CD14-positive monocyte (primary cell): ENCODE data around the gene CAPNS2. TPM values are rescaled to one million over a fixed set of nuclear protein-coding genes. Genes with fewer than 3 reads are reported as not detected.

Source experiments
- DNase-seq, 3 donors: peaks; one replicate each; pipeline ENCODE4 v3.0.0-alpha.2; 2011 to 2022
- H2AFZ ChIP-seq: 2 replicates; pipeline ENCODE4 v1.6.0; 2012; ENCODE audit warnings: mild to moderate bottlenecking, low read depth, low read length, inconsistent platforms; ENCODE audit not compliant: insufficient read depth, poor library complexity, severe bottlenecking
- H3K27ac ChIP-seq, 2 donors: 1 replicate in 1 of 2; 2 replicates in 1 of 2; pipeline ENCODE4 v1.5.1; 2012 to 2013; ENCODE audit warnings: low read length in 2 of 2, control low read depth in 1 of 2, inconsistent platforms in 1 of 2, low read depth in 1 of 2, mild to moderate bottlenecking in 1 of 2
- H3K27me3 ChIP-seq, 2 donors: one replicate each; pipeline versions ENCODE4 v1.6.0 to v1.6.1; 2011 to 2013; ENCODE audit warnings: low read length in 2 of 2; ENCODE audit not compliant: control insufficient read depth in 2 of 2, insufficient read depth in 2 of 2
- H3K36me3 ChIP-seq, 2 donors: replicated peaks in 1 of 2; 1 replicate in 1 of 2; 2 replicates in 1 of 2; pipeline versions ENCODE4 v1.5.1 to v1.6.1; 2012 to 2013; ENCODE audit warnings: low read length in 2 of 2, control low read depth in 1 of 2, inconsistent platforms in 1 of 2, mild to moderate bottlenecking in 1 of 2; ENCODE audit not compliant: insufficient read depth in 2 of 2, control insufficient read depth in 1 of 2
- H3K4me1 ChIP-seq, 2 donors: 1 replicate in 1 of 2; 2 replicates in 1 of 2; pipeline versions ENCODE4 v1.5.1 to v1.6.1; 2012 to 2013; ENCODE audit warnings: low read length in 2 of 2, control low read depth in 1 of 2, inconsistent platforms in 1 of 2, mild to moderate bottlenecking in 1 of 2, moderate library complexity in 1 of 2; ENCODE audit not compliant: insufficient read depth in 2 of 2, control insufficient read depth in 1 of 2
- H3K4me2 ChIP-seq: replicated peaks from 2 replicates; pipeline ENCODE3; 2012; ENCODE audit warnings: low read length, moderate library complexity, mild to moderate bottlenecking; ENCODE audit not compliant: poor library complexity, severe bottlenecking; ENCODE audit errors: extremely low read depth
- H3K4me3 ChIP-seq, 3 experiments: fragments of 200-600 bp in 1 of 3; sonication (generic) in 1 of 3; replicated peaks in 1 of 3; 1 replicate in 2 of 3; 2 replicates in 1 of 3; pipeline ENCODE4 v1.5.1; 2011 to 2013; ENCODE audit warnings: low read length in 3 of 3, mild to moderate bottlenecking in 3 of 3, control low read depth in 2 of 3, low read depth in 2 of 3, inconsistent platforms in 1 of 3, moderate library complexity in 1 of 3
- H3K79me2 ChIP-seq: 2 replicates; pipeline ENCODE4 v1.6.0; 2012; ENCODE audit warnings: mild to moderate bottlenecking, control low read depth, inconsistent platforms, low read length, moderate library complexity; ENCODE audit not compliant: insufficient read depth
- H3K9ac ChIP-seq: 2 replicates; pipeline ENCODE4 v1.6.0; 2017; ENCODE audit warnings: low read length, mild to moderate bottlenecking; ENCODE audit not compliant: insufficient read depth, poor library complexity, severe bottlenecking
- H3K9me3 ChIP-seq, 2 donors: replicated peaks in 1 of 2; 1 replicate in 1 of 2; 2 replicates in 1 of 2; pipeline versions ENCODE4 v1.5.1 to v1.6.1; 2012 to 2013; ENCODE audit warnings: low read length in 2 of 2, control low read depth in 1 of 2; ENCODE audit not compliant: control insufficient read depth in 1 of 2, insufficient read depth in 1 of 2
- H4K20me1 ChIP-seq: 2 replicates; pipeline ENCODE4 v1.6.0; 2012; ENCODE audit warnings: mild to moderate bottlenecking, low read length, control low read depth, moderate library complexity; ENCODE audit not compliant: insufficient read depth
- H3K27ac Mint-ChIP-seq, 7 donors: one replicate each; pipeline ENCODE4 v1.8.0; 2020; ENCODE audit warnings: mild to moderate bottlenecking in 7 of 7, mixed read lengths in 7 of 7, moderate library complexity in 6 of 7, inconsistent platforms in 2 of 7
- H3K27me3 Mint-ChIP-seq, 3 donors: one replicate each; pipeline ENCODE4 v1.8.0; 2021 to 2022; ENCODE audit warnings: low read depth in 3 of 3, mild to moderate bottlenecking in 3 of 3, mixed read lengths in 3 of 3, moderate library complexity in 3 of 3, inconsistent platforms in 1 of 3
- H3K36me3 Mint-ChIP-seq, 2 donors: one replicate each; pipeline ENCODE4 v1.8.0; 2020; ENCODE audit warnings: mixed read lengths in 2 of 2, inconsistent platforms in 1 of 2, mild to moderate bottlenecking in 1 of 2
- H3K4me1 Mint-ChIP-seq: one replicate; pipeline ENCODE4 v1.8.0; 2020; ENCODE audit warnings: mild to moderate bottlenecking, mixed read lengths
- H3K4me3 Mint-ChIP-seq, 2 donors: one replicate each; pipeline ENCODE4 v1.8.0; 2020; ENCODE audit warnings: mild to moderate bottlenecking in 2 of 2, mixed read lengths in 2 of 2, moderate library complexity in 1 of 2
- H3K9me3 Mint-ChIP-seq, 7 donors: one replicate each; pipeline ENCODE4 v1.8.0; 2020 to 2022; ENCODE audit warnings: mixed read lengths in 7 of 7, mild to moderate bottlenecking in 6 of 7, moderate library complexity in 6 of 7, inconsistent platforms in 2 of 7
- CTCF ChIP-seq: fragments of 200-600 bp; IDR thresholded peaks from one replicate; pipeline ENCODE4 v1.8.0; 2022; ENCODE audit warnings: antibody characterized with exemption, mild to moderate bottlenecking
- WGBS: methylation state at CpG from one replicate; pipeline ENCODE4 v1.1.5; 2013; ENCODE audit warnings: missing lambda C conversion rate; ENCODE audit not compliant: insufficient coverage; 5-methylcytosine and 5-hydroxymethylcytosine counted together
- intact Hi-C, 2 donors: fragments of 100-400 bp; cut with micrococcal nuclease; formaldehyde crosslinking; loops; one replicate each; pipeline versions ENCODE4 v1.15.0 to v1.15.1; 2023
- polyA plus RNA-seq, 3 donors: library from polyadenylated mRNA; depleted of rRNA in 1 of 3; unstranded in 2 of 3; stranded (reverse) in 1 of 3; fragments of 300-500 nt in 2 of 3; fragments of >200 nt in 1 of 3; fragmentation: Illumina TruSeq in 2 of 3; gene quantifications; 1 replicate in 2 of 3; 2 replicates in 1 of 3; pipeline ENCODE4 v1.2.3, GENCODE V29; 2012 to 2021

CAPNS2 gene
- polyA plus RNA-seq, 3 donors: 0.17 to 0.35 TPM; not detected in 1

DNA sequence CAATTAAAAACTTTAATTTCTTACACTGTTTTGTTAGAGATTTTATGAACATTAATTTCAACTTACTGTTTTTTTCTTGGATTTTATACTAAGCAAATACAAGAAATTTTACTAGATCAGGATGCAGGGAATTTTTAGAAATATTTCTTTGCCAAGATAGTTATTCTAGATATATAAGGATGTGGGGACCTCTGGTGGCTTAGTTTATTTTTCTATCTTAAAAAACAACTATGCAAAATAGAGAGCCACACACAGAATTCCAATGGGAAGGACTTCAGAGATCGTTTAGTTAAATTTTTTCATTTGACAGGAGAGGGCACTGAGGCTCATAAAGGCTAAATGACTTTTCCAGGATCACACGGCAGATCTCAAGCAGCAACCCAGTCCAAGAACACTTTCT, 23.0 kb upstream of the CAPNS2 start:
- Mint-ChIP-seq H3K4me1 (peaks cover 15% of the 10 kb centered on the region), H3K27ac (no peak overlapping the region), H3K9me3 (no peaks in the 10 kb centered on the region), H3K4me3 (no peak overlapping the region), H3K27me3 (peaks cover 0 to 2% (median 0%) of the 10 kb centered on the region in 3 donors), H3K36me3 (peaks cover 29 to 30% of the 10 kb centered on the region in 2 donors)
- H3K4me1 ChIP-seq: peaks cover 13 to 33% of the 10 kb centered on the region in 2 donors
- no peaks in the 10 kb centered on the region for H4K20me1 ChIP-seq
- no peak overlapping the region for H3K4me2 ChIP-seq
- no peaks in the 10 kb centered on the region for H3K79me2 ChIP-seq
- peaks cover 37 to 68% of the 10 kb centered on the region in 2 donors for H3K36me3 ChIP-seq
- WGBS: no CpG with 5 or more reads among the region's 2 CpGs
- intact Hi-C loops: loop anchor here in 1 of 2 donors (10.0 kb wide), 1 partner anchor 79 kb away; no protein-coding TSS in a partner anchor
- H3K4me3 ChIP-seq: no peak overlapping the region
- H3K27me3 ChIP-seq: no peaks in the 10 kb centered on the region
- no peak overlapping the region for H2AFZ ChIP-seq
- H3K9me3 ChIP-seq: no peaks in the 10 kb centered on the region
- H3K9ac ChIP-seq: no peak overlapping the region
- no peak for DNase-seq
- no peak overlapping the region for H3K27ac ChIP-seq
- peak; percentile 25 for TF ChIP-seq CTCF

- TF ChIP-seq CTCF: no peak
- Mint-ChIP-seq H3K27me3 (peaks cover 0 to 1% (median 0%) of the 10 kb centered on the region in 3 donors), H3K9me3 (peaks cover 0 to 6% (median 0%) of the 10 kb centered on the region in 7 donors), H3K4me1 (no peaks in the 10 kb centered on the region), H3K27ac (no peak overlapping the region), H3K36me3 (peaks cover 56 to 72% of the 10 kb centered on the region in 2 donors), H3K4me3 (no peak overlapping the region)
- Histone ChIP-seq H2AFZ (no peak overlapping the region), H4K20me1 (no peaks in the 10 kb centered on the region), H3K27me3 (no peaks in the 10 kb centered on the region), H3K9ac (no peak overlapping the region), H3K27ac (no peak overlapping the region), H3K9me3 (no peaks in the 10 kb centered on the region), H3K79me2 (no peaks in the 10 kb centered on the region), H3K4me3 (no peak overlapping the region), H3K4me2 (no peak overlapping the region), H3K4me1 (no peaks in the 10 kb centered on the region), H3K36me3 (peaks cover 61 to 97% of the 10 kb centered on the region in 2 donors)
- no peak for DNase-seq
- intact Hi-C loops: no loop called here
Measured at GRCh38 chr16:55552621-55553020, 13.9 kb upstream of the CAPNS2 start.
